ENCODE data around the gene PTPRF. TPM values are rescaled to one million over a fixed set of nuclear protein-coding genes. Genes with fewer than 3 reads are reported as not detected.

The PTPRF gene
- polyA plus RNA-seq, 3 donors, result not detected

GRCh38 chr1:43488165-43488564, 42.5 kb upstream of the PTPRF start:
- TF ChIP-seq CTCF (IDR thresholded peaks at IDR 0.05), result no peak
- no peaks in the 10 kb centered on the region for H3K27me3 ChIP-seq (ENCODE audit: control insufficient read depth in 2 of 2, insufficient read depth in 2 of 2, low read length in 2 of 2)
- H3K27ac ChIP-seq (ENCODE audit: low read depth in 1 of 2, low read length in 2 of 2), result no peak overlapping the region
- no peak overlapping the region for H3K4me2 ChIP-seq (replicated peaks; ENCODE audit: extremely low read depth, low read length, poor library complexity, severe bottlenecking)
- no peaks in the 10 kb centered on the region for H4K20me1 ChIP-seq (ENCODE audit: insufficient read depth, low read length)
- H2AFZ ChIP-seq (ENCODE audit: insufficient read depth, low read depth, low read length, poor library complexity, severe bottlenecking), result no peak overlapping the region
- Mint-ChIP-seq H3K27ac (no peak overlapping the region), H3K9me3 (peaks cover 18 to 61% (median 46%) of the 10 kb centered on the region in 7 donors), H3K4me3 (no peak overlapping the region), H3K36me3 (no peaks in the 10 kb centered on the region), H3K27me3 (ENCODE audit: low read depth in 3 of 3) (peaks cover 0 to 7% (median 0%) of the 10 kb centered on the region in 3 donors), H3K4me1 (peaks cover 7% of the 10 kb centered on the region)
- no CpG with 5 or more reads among the region's 1 CpG for WGBS (ENCODE audit: insufficient coverage)
- DNase-seq, result no peak
- intact Hi-C loops (cut with micrococcal nuclease), result no loop called here
- H3K9ac ChIP-seq (ENCODE audit: insufficient read depth, low read length, poor library complexity, severe bottlenecking), result no peak overlapping the region
- no peaks in the 10 kb centered on the region for H3K79me2 ChIP-seq (ENCODE audit: insufficient read depth, low read length)
- H3K4me1 ChIP-seq (ENCODE audit: control insufficient read depth in 1 of 2, insufficient read depth in 2 of 2, low read length in 2 of 2), result no peaks in the 10 kb centered on the region
- peaks cover 13 to 31% of the 10 kb centered on the region in 2 donors for H3K9me3 ChIP-seq (replicated peaks in 1 of 2; ENCODE audit: control insufficient read depth in 1 of 2, insufficient read depth in 1 of 2, low read length in 2 of 2)
- no peak overlapping the region for H3K4me3 ChIP-seq (replicated peaks in 1 of 3; ENCODE audit: low read depth in 2 of 3, low read length in 3 of 3)
- H3K36me3 ChIP-seq (replicated peaks in 1 of 2; ENCODE audit: control insufficient read depth in 1 of 2, insufficient read depth in 2 of 2, low read length in 2 of 2), result no peaks in the 10 kb centered on the region

- no peak overlapping the region for H2AFZ ChIP-seq (ENCODE audit: insufficient read depth, low read depth, low read length, poor library complexity, severe bottlenecking)
- Mint-ChIP-seq H3K27ac (no peak overlapping the region), H3K27me3 (ENCODE audit: low read depth in 3 of 3) (peaks cover 2 to 11% (median 3%) of the 10 kb centered on the region in 3 donors), H3K4me3 (no peak overlapping the region), H3K9me3 (peaks cover 18 to 55% (median 41%) of the 10 kb centered on the region in 7 donors), H3K36me3 (no peaks in the 10 kb centered on the region), H3K4me1 (no peaks in the 10 kb centered on the region)
- peaks cover 13 to 31% of the 10 kb centered on the region in 2 donors for H3K9me3 ChIP-seq (replicated peaks in 1 of 2; ENCODE audit: control insufficient read depth in 1 of 2, insufficient read depth in 1 of 2, low read length in 2 of 2)
- H3K27me3 ChIP-seq (ENCODE audit: control insufficient read depth in 2 of 2, insufficient read depth in 2 of 2, low read length in 2 of 2), result peaks cover 0 to 3% of the 10 kb centered on the region in 2 donors
- H3K36me3 ChIP-seq (replicated peaks in 1 of 2; ENCODE audit: control insufficient read depth in 1 of 2, insufficient read depth in 2 of 2, low read length in 2 of 2), result no peaks in the 10 kb centered on the region
- intact Hi-C loops (cut with micrococcal nuclease), result no loop called here
- H3K4me3 ChIP-seq (replicated peaks in 1 of 3; ENCODE audit: low read depth in 2 of 3, low read length in 3 of 3), result no peak overlapping the region
- H3K27ac ChIP-seq (ENCODE audit: low read depth in 1 of 2, low read length in 2 of 2), result no peak overlapping the region
- WGBS (ENCODE audit: insufficient coverage), result no CpG with 5 or more reads among the region's 1 CpG
- H3K79me2 ChIP-seq (ENCODE audit: insufficient read depth, low read length), result no peaks in the 10 kb centered on the region
- no peak for TF ChIP-seq CTCF (IDR thresholded peaks at IDR 0.05)
- DNase-seq, result no peak
- no peak overlapping the region for H3K4me2 ChIP-seq (replicated peaks; ENCODE audit: extremely low read depth, low read length, poor library complexity, severe bottlenecking)
- no peak overlapping the region for H3K9ac ChIP-seq (ENCODE audit: insufficient read depth, low read length, poor library complexity, severe bottlenecking)
- no peaks in the 10 kb centered on the region for H3K4me1 ChIP-seq (ENCODE audit: control insufficient read depth in 1 of 2, insufficient read depth in 2 of 2, low read length in 2 of 2)
- no peaks in the 10 kb centered on the region for H4K20me1 ChIP-seq (ENCODE audit: insufficient read depth, low read length)
These were observed 39.6 kb upstream of the PTPRF start for GRCh38 chr1:43491061-43491460.
